NCI-H1105 (cell line): ENCODE measurements around the gene RPL22L1.
A peak's percentile ranks its signal among the peaks of the same experiment; 100 is the strongest.
"Not testable (repeated sequence)": the region's sequence is repeated elsewhere in the genome, so short reads cannot be mapped to it uniquely, and the experiment has no call there.

ENCODE experiments used
- DNase-seq: peaks from one replicate; lab custom pipeline; 2025; lab: John Stamatoyannopoulos, UW

RPL22L1 gene

GRCh38 chr3:170869645-170870593, at the start of gene RPL22L1:
Gene RPL22L1 (minus strand): TSS chr3:170870195. CDS start chr3:170870167, 28 bp downstream.
- no peak for DNase-seq

- no peak for DNase-seq
Measured at GRCh38 chr3:170918715-170919114, 48.7 kb upstream of the RPL22L1 start.

GRCh38 chr3:170914690-170915089, 44.7 kb upstream of the RPL22L1 start:
- no peak for DNase-seq

- no peak for DNase-seq
Measured at GRCh38 chr3:170914212-170914611, 44.2 kb upstream of the RPL22L1 start.

GRCh38 chr3:170911051-170911450, 41.1 kb upstream of the RPL22L1 start:
- DNase-seq = no peak

- no peak for DNase-seq
Measured at GRCh38 chr3:170910542-170910941, 40.5 kb upstream of the RPL22L1 start.

GRCh38 chr3:170909129-170909903, 39.3 kb upstream of the RPL22L1 start:
- DNase-seq = no peak

GRCh38 chr3:170908235-170909116, 38.5 kb upstream of the RPL22L1 start, which contains the start of gene EIF5A2:
Gene EIF5A2 (minus strand): TSS chr3:170908637. CDS start chr3:170907806, 831 bp downstream.
- peak; percentile 91 for DNase-seq

- no peak for DNase-seq
Measured at GRCh38 chr3:170907637-170908234, 37.7 kb upstream of the RPL22L1 start.

- no peak for DNase-seq
Measured at GRCh38 chr3:170905862-170906261, 35.9 kb upstream of the RPL22L1 start.

- no peak for DNase-seq
Measured at GRCh38 chr3:170903123-170903522, 33.1 kb upstream of the RPL22L1 start.

- no peak for DNase-seq
Measured at GRCh38 chr3:170899455-170899854, 29.5 kb upstream of the RPL22L1 start.

GRCh38 chr3:170897978-170898377, 28.0 kb upstream of the RPL22L1 start:
- no peak for DNase-seq

- DNase-seq = not testable (repeated sequence)
Measured at GRCh38 chr3:170897199-170897598, 27.2 kb upstream of the RPL22L1 start.

- DNase-seq = no peak
Measured at GRCh38 chr3:170896781-170897180, 26.8 kb upstream of the RPL22L1 start.

- not testable (repeated sequence) for DNase-seq
Measured at GRCh38 chr3:170896333-170896732, 26.3 kb upstream of the RPL22L1 start.

GRCh38 chr3:170893895-170894294, 23.9 kb upstream of the RPL22L1 start:
- no peak for DNase-seq

- no peak for DNase-seq
Measured at GRCh38 chr3:170889630-170890029, 19.6 kb upstream of the RPL22L1 start.

GRCh38 chr3:170889132-170889531, 19.1 kb upstream of the RPL22L1 start:
- peak; percentile 41 for DNase-seq

GRCh38 chr3:170884109-170884930, 14.3 kb upstream of the RPL22L1 start:
- DNase-seq = not testable (repeated sequence)
